ENCODE measurements around the gene TULP4. TPM values are rescaled to one million over a fixed set of nuclear protein-coding genes. Genes with fewer than 3 reads are reported as not detected.

The TULP4 gene
- total RNA-seq, 1 experiment from 2014 or later: 105 TPM

GRCh38 chr6:158309814-158310213 lies 2.5 kb upstream of the TULP4 start:
- H3K4me3 Mint-ChIP-seq (ENCODE audit: low read depth, unreplicated experiment): no peak overlapping the region
- no peaks in the 10 kb centered on the region for H3K27me3 Mint-ChIP-seq (ENCODE audit: unreplicated experiment)
- no TSS peak for BruUV-seq (replicated peaks)
- no peaks in the 10 kb centered on the region for H3K4me1 Mint-ChIP-seq (ENCODE audit: low read depth, unreplicated experiment)
- DNase-seq: no peak
- intact Hi-C loops (cut with micrococcal nuclease; ENCODE audit: unreplicated experiment): no loop called here
- no peak overlapping the region for H3K27ac Mint-ChIP-seq (ENCODE audit: unreplicated experiment)
- H3K36me3 Mint-ChIP-seq (ENCODE audit: insufficient read depth, unreplicated experiment): peaks cover 16% of the 10 kb centered on the region
- CTCF ChIA-PET: no interaction called here
- TF ChIP-seq CTCF (IDR thresholded peaks at IDR 0.05; ENCODE audit: unreplicated experiment): no peak
- no peaks in the 10 kb centered on the region for H3K9me3 Mint-ChIP-seq (ENCODE audit: low read depth, unreplicated experiment)

GRCh38 chr6:158311193-158311592 lies 1.1 kb upstream of the TULP4 start:
- intact Hi-C loops (cut with micrococcal nuclease; ENCODE audit: unreplicated experiment): no loop called here
- no TSS peak for BruUV-seq (replicated peaks)
- H3K9me3 Mint-ChIP-seq (ENCODE audit: low read depth, unreplicated experiment): no peaks in the 10 kb centered on the region
- DNase-seq: no peak
- no peaks in the 10 kb centered on the region for H3K27me3 Mint-ChIP-seq (ENCODE audit: unreplicated experiment)
- peaks cover 18% of the 10 kb centered on the region for H3K36me3 Mint-ChIP-seq (ENCODE audit: insufficient read depth, unreplicated experiment)
- no peak for TF ChIP-seq CTCF (IDR thresholded peaks at IDR 0.05; ENCODE audit: unreplicated experiment)
- CTCF ChIA-PET: no interaction called here
- H3K4me3 Mint-ChIP-seq (ENCODE audit: low read depth, unreplicated experiment): no peak overlapping the region
- peaks cover 7% of the 10 kb centered on the region for H3K4me1 Mint-ChIP-seq (ENCODE audit: low read depth, unreplicated experiment)
- H3K27ac Mint-ChIP-seq (ENCODE audit: unreplicated experiment): no peak overlapping the region

- no peak for DNase-seq
- TF ChIP-seq CTCF (IDR thresholded peaks at IDR 0.05; ENCODE audit: unreplicated experiment): no peak
- Mint-ChIP-seq H3K4me1 (ENCODE audit: low read depth, unreplicated experiment) (peaks cover 9% of the 10 kb centered on the region), H3K36me3 (ENCODE audit: insufficient read depth, unreplicated experiment) (peaks cover 18% of the 10 kb centered on the region), H3K27me3 (ENCODE audit: unreplicated experiment) (no peaks in the 10 kb centered on the region), H3K9me3 (ENCODE audit: low read depth, unreplicated experiment) (no peaks in the 10 kb centered on the region), H3K4me3 (ENCODE audit: low read depth, unreplicated experiment) (no peak overlapping the region), H3K27ac (ENCODE audit: unreplicated experiment) (no peak overlapping the region)
- intact Hi-C loops (cut with micrococcal nuclease; ENCODE audit: unreplicated experiment): no loop called here
- no TSS peak for BruUV-seq (replicated peaks)
- CTCF ChIA-PET: no interaction called here
Observed at GRCh38 chr6:158311626-158312025, 639 bp upstream of the TULP4 start.

GRCh38 chr6:158312672-158313397 lies 570 bp downstream of the TULP4 start:
- Mint-ChIP-seq H3K27me3 (ENCODE audit: unreplicated experiment) (no peaks in the 10 kb centered on the region), H3K4me1 (ENCODE audit: low read depth, unreplicated experiment) (peaks cover 9% of the 10 kb centered on the region), H3K27ac (ENCODE audit: unreplicated experiment) (no peak overlapping the region), H3K9me3 (ENCODE audit: low read depth, unreplicated experiment) (no peaks in the 10 kb centered on the region), H3K36me3 (ENCODE audit: insufficient read depth, unreplicated experiment) (peaks cover 18% of the 10 kb centered on the region), H3K4me3 (ENCODE audit: low read depth, unreplicated experiment) (no peak overlapping the region)
- BruUV-seq (replicated peaks): no TSS peak
- CTCF ChIA-PET: no interaction called here
- intact Hi-C loops (cut with micrococcal nuclease; ENCODE audit: unreplicated experiment): no loop called here
- no peak for DNase-seq
- no peak for TF ChIP-seq CTCF (IDR thresholded peaks at IDR 0.05; ENCODE audit: unreplicated experiment)
